HEK293 (cell line): ENCODE measurements around the gene SIRT7.
"Not testable (repeated sequence)": the region's sequence is repeated elsewhere in the genome, so short reads cannot be mapped to it uniquely, and the experiment has no call there.

Experiments
- CTCF ChIA-PET: fragments of 350-600 bp; formaldehyde crosslinking; extraction: SDS; loops from one replicate; lab custom pipeline; 2021; ENCODE audit warnings: antibody characterized with exemption; lab: Yijun Ruan, JAX
- POLR2A ChIA-PET: fragments of 300-600 bp; formaldehyde crosslinking; extraction: SDS; loops from one replicate; lab custom pipeline; 2020; ENCODE audit warnings: antibody characterized with exemption, inconsistent platforms; lab: Yijun Ruan, JAX
- H3K27ac ChIP-seq: fragments of 200-500 bp; sonication (Bioruptor generic); 2 replicates; pipeline ENCODE4 v1.5.1; 2014; ENCODE audit warnings: low read depth, low read length, control low read depth, inconsistent platforms; ENCODE audit errors: extremely low read depth
- H3K36me3 ChIP-seq, 2 experiments: fragments of 200-500 bp in 1 of 2; sonication (Bioruptor generic) in 1 of 2; 1 replicate in 1 of 2; 2 replicates in 1 of 2; pipeline ENCODE4 v1.5.1; 2014 to 2017; ENCODE audit warnings: inconsistent platforms in 2 of 2, low read length in 2 of 2; ENCODE audit not compliant: control insufficient read depth in 2 of 2, insufficient read depth in 1 of 2
- H3K4me1 ChIP-seq: fragments of 200-500 bp; sonication (Bioruptor generic); 2 replicates; pipeline ENCODE4 v1.5.1; 2014; ENCODE audit warnings: mild to moderate bottlenecking, low read length, inconsistent platforms; ENCODE audit not compliant: control insufficient read depth, insufficient read depth
- H3K4me3 ChIP-seq: 2 replicates; pipeline ENCODE4 v1.5.1; 2011; ENCODE audit warnings: low read depth, mild to moderate bottlenecking, control low read depth, low read length, moderate library complexity
- H3K9me3 ChIP-seq: fragments of 200-500 bp; sonication (Bioruptor generic); 2 replicates; pipeline ENCODE4 v1.5.1; 2014; ENCODE audit warnings: low read depth, low read length, inconsistent platforms; ENCODE audit not compliant: control insufficient read depth, insufficient read depth
- BCL11B ChIP-seq: fragments of 450-650 bp; formaldehyde crosslinking; IDR thresholded peaks from 2 replicates; pipeline ENCODE4 v1.5.1; 2016; ENCODE audit warnings: low read depth, missing biosample characterization, missing genetic modification characterization
- EGR2 ChIP-seq: fragments of 450-650 bp; formaldehyde crosslinking; IDR thresholded peaks from 2 replicates; pipeline ENCODE4 v1.5.1; 2016; ENCODE audit warnings: low read depth, missing biosample characterization, missing genetic modification characterization
- GLI4 ChIP-seq: fragments of 450-650 bp; formaldehyde crosslinking; IDR thresholded peaks from 2 replicates; pipeline ENCODE4 v1.5.1; 2016; ENCODE audit warnings: missing biosample characterization, missing genetic modification characterization
- GLIS1 ChIP-seq: fragments of 450-650 bp; formaldehyde crosslinking; IDR thresholded peaks from 2 replicates; pipeline ENCODE4 v1.5.1; 2016; ENCODE audit warnings: missing biosample characterization, missing genetic modification characterization
- GLIS2 ChIP-seq: fragments of 450-650 bp; formaldehyde crosslinking; IDR thresholded peaks from 2 replicates; pipeline ENCODE4 v1.5.1; 2016; ENCODE audit warnings: missing biosample characterization, missing genetic modification characterization
- SP2 ChIP-seq: fragments of 450-650 bp; formaldehyde crosslinking; IDR thresholded peaks from 2 replicates; pipeline ENCODE4 v1.5.1; 2016; ENCODE audit warnings: missing biosample characterization, missing genetic modification characterization
- ZBTB7A ChIP-seq: fragments of 450-650 bp; formaldehyde crosslinking; IDR thresholded peaks from 2 replicates; pipeline ENCODE4 v1.5.1; 2016; ENCODE audit warnings: low read depth, missing biosample characterization, missing genetic modification characterization
- ZFHX2 ChIP-seq: fragments of 450-650 bp; formaldehyde crosslinking; conservative IDR thresholded peaks from 2 replicates; pipeline ENCODE4 v1.5.1; 2016; ENCODE audit warnings: missing biosample characterization, missing genetic modification characterization
- ZNF280D ChIP-seq: fragments of 450-650 bp; formaldehyde crosslinking; IDR thresholded peaks from 2 replicates; pipeline ENCODE4 v1.5.1; 2016; ENCODE audit warnings: missing biosample characterization, missing genetic modification characterization
- ZNF311 ChIP-seq: fragments of 450-650 bp; formaldehyde crosslinking; IDR thresholded peaks from 2 replicates; pipeline ENCODE4 v1.5.1; 2017; ENCODE audit warnings: missing biosample characterization, missing genetic modification characterization, borderline replicate concordance

The SIRT7 gene

GRCh38 chr17:81920612-81921536 is 2.9 kb upstream of the SIRT7 start:
- Histone ChIP-seq H3K27ac (0 out of 2 replicates have a peak overlapping the region, but pooled peaks have one; percentile 1), H3K4me3 (no peak overlapping the region), H3K4me1 (0 out of 2 replicates have a peak, but pooled peaks cover 2% of the 10 kb centered on the region), H3K36me3 (peaks cover 6 to 45% of the 10 kb centered on the region in 2 experiments; a peak in 1 of 3 replicates), H3K9me3 (no peaks in the 10 kb centered on the region)
- POLR2A ChIA-PET: interaction anchor here (0.5 to 1.2 kb wide), 4 partner anchors 9 to 102 kb away, joined by 3 to 6 read pairs (median 4); partner anchors contain the start of genes CENPX, LRRC45 and PCYT2
- CTCF ChIA-PET: interaction anchor here (0.6 kb wide), 2 partner anchors 15 to 217 kb away, joined by 3 read pairs; no protein-coding TSS in a partner anchor
- TF ChIP-seq GLI4 (no peak), SP2 (tag by site-specific recombination) (0 out of 2 replicates have a peak, but pooled peaks have one; percentile 8), ZNF280D (no peak), EGR2 (tag by site-specific recombination) (peak; percentile 81), ZNF311 (tag by site-specific recombination) (no peak), GLIS2 (tag by site-specific recombination) (peak; percentile 59; the same call in 1 of the 2 replicates), GLIS1 (tag by site-specific recombination) (peak; percentile 58; the same call in 1 of the 2 replicates), ZFHX2 (tag by site-specific recombination) (peak; percentile 73), ZBTB7A (tag by site-specific recombination) (no peak)

GRCh38 chr17:81918832-81919545 is 1.0 kb upstream of the SIRT7 start:
- ChIA-PET POLR2A (no interaction called here), CTCF (interaction anchor here (1.0 kb wide), 1 partner anchor 40 kb away, joined by 5 read pairs; no protein-coding TSS in a partner anchor)
- no peak for TF ChIP-seq BCL11B (tag by site-specific recombination)
- Histone ChIP-seq H3K4me1 (0 out of 2 replicates have a peak, but pooled peaks cover 2% of the 10 kb centered on the region), H3K36me3 (peaks cover 6 to 64% of the 10 kb centered on the region in 2 experiments; a peak in 1 of 3 replicates), H3K9me3 (no peaks in the 10 kb centered on the region), H3K27ac (no peak overlapping the region), H3K4me3 (no peak overlapping the region)

GRCh38 chr17:81918333-81918669 is 325 bp upstream of the SIRT7 start:
- H3K4me1 ChIP-seq, H3K9me3 ChIP-seq, CTCF ChIA-PET, H3K27ac ChIP-seq: not testable (repeated sequence)
- POLR2A ChIA-PET: interaction anchor here (2.1 kb wide), 1 partner anchor 8 kb away, joined by 22 read pairs; the partner anchor contains the start of gene MAFG
- peaks cover 6 to 70% of the 10 kb centered on the region in 2 experiments; a peak in 1 of 3 replicates for H3K36me3 ChIP-seq
- TF ChIP-seq BCL11B (tag by site-specific recombination): 0 out of 2 replicates have a peak, but pooled peaks have one; percentile 56
- TF ChIP-seq, all 188 proteins: peak for 1; not testable (repeated sequence) for 187
- H3K4me3 ChIP-seq: not testable (repeated sequence)
